Lower leg skin (tissue), 3 donors: ENCODE data around the gene DNPH1.

Experiments
- CTCF ChIP-seq, 3 donors: fragments of 450-650 bp; IDR thresholded peaks; one replicate each; pipeline ENCODE4 v1.5.1; 2016; ENCODE audit warnings: antibody characterized with exemption in 3 of 3, mild to moderate bottlenecking in 3 of 3, moderate library complexity in 2 of 3
- POLR2A ChIP-seq, 2 donors: fragments of 450-650 bp; IDR thresholded peaks; one replicate each; pipeline ENCODE4 v1.6.1; 2016 to 2017; ENCODE audit warnings: antibody characterized with exemption in 2 of 2, mild to moderate bottlenecking in 1 of 2, moderate library complexity in 1 of 2

- TF ChIP-seq CTCF (IDR thresholded peaks at IDR 0.05): no peak
- TF ChIP-seq POLR2A (IDR thresholded peaks at IDR 0.05): no peak
These were observed 35.4 kb downstream of the DNPH1 start for GRCh38 chr6:43193929-43194328.
